Esophagus squamous epithelium (tissue), 5 donors: Measurements from ENCODE around the gene BIRC2. TPM values are rescaled to one million over a fixed set of nuclear protein-coding genes. Genes with fewer than 3 reads are reported as not detected.
A peak's percentile ranks its signal among the peaks of the same experiment; 100 is the strongest.

Source experiments
- DNase-seq: peaks from one replicate; lab custom pipeline; 2025; lab: John Stamatoyannopoulos, UW
- H3K27ac ChIP-seq, 4 donors: fragments of 200-600 bp; sonication (generic); one replicate each; pipeline ENCODE4 v1.5.1; 2016 to 2019; ENCODE audit warnings: mild to moderate bottlenecking in 1 of 4
- H3K27me3 ChIP-seq, 4 donors: fragments of 200-600 bp; sonication (generic); 1 replicate in 3 of 4; 2 replicates in 1 of 4; pipeline versions ENCODE4 v1.5.1 to v1.6.0; 2017 to 2021; ENCODE audit warnings: antibody characterized with exemption in 1 of 4
- H3K36me3 ChIP-seq, 3 donors: fragments of 200-600 bp; sonication (generic); one replicate each; pipeline ENCODE4 v1.5.1; 2016 to 2019
- H3K4me1 ChIP-seq, 3 donors: fragments of 200-600 bp; sonication (generic); one replicate each; pipeline ENCODE4 v1.5.1; 2017 to 2019
- H3K4me3 ChIP-seq, 4 donors: fragments of 200-600 bp; sonication (generic); 1 replicate in 3 of 4; 2 replicates in 1 of 4; pipeline ENCODE4 v1.5.1; 2016 to 2019; ENCODE audit warnings: mild to moderate bottlenecking in 2 of 4, moderate library complexity in 1 of 4
- H3K9me3 ChIP-seq, 3 donors: fragments of 200-600 bp; sonication (generic); one replicate each; pipeline ENCODE4 v1.5.1; 2016 to 2019
- CTCF ChIP-seq, 6 experiments: fragments of 450-650 bp in 4 of 6; fragments of 200-600 bp in 2 of 6; sonication (generic) in 2 of 6; IDR thresholded peaks; one replicate each; pipeline ENCODE4 v1.5.1; 2016 to 2019; ENCODE audit warnings: antibody characterized with exemption in 6 of 6, mild to moderate bottlenecking in 4 of 6, moderate library complexity in 4 of 6
- POLR2A ChIP-seq, 4 donors: fragments of 450-650 bp; IDR thresholded peaks; one replicate each; pipeline ENCODE4 v1.6.1; 2017; ENCODE audit warnings: antibody characterized with exemption in 4 of 4, mild to moderate bottlenecking in 4 of 4, moderate library complexity in 3 of 4
- WGBS, 2 donors: methylation state at CpG; one replicate each; pipeline ENCODE4 v1.1.5; 2018; 5-methylcytosine and 5-hydroxymethylcytosine counted together
- intact Hi-C: fragments of 100-400 bp; cut with DNase I; formaldehyde crosslinking; loops from one replicate; pipeline ENCODE4 v1.15.0; 2022
- total RNA-seq, 4 donors: library from RNA; depleted of rRNA; stranded (reverse); fragments of >200 nt; gene quantifications; one replicate each; pipeline ENCODE4 v1.1.0, GENCODE V29; 2016
- donor health status: DM: yes; HTN: yes; CAD: no.

BIRC2 gene
- total RNA-seq, 4 donors from 2014 or later = 18.9 to 38.7 (median 26.4) TPM

DNA sequence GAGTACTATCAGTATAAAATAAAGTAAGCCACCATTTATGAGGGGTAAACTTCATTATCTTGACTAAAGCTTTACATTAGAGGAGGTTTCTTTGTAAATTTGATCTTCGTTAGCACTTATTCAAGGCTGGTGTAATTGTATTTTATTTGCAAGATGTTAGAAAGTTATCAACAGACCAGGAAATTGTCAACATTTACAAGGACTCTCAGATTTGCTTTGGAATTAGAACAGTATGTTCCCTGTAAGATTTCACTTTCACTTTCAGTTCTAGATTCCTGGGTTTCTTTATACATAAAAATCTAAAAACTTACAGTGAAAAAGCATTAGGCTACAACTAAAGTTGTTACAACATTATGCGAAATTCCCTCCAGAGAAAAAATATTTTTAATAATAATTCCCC, 34.3 kb upstream of the BIRC2 start:
- no peak for DNase-seq
- Histone ChIP-seq H3K27ac (peak overlapping the region; percentile 80 to 84 (median 82)), H3K4me1 (peaks cover 4 to 48% (median 13%) of the 10 kb centered on the region in 3 donors), H3K36me3 (no peaks in the 10 kb centered on the region), H3K4me3 (peak overlapping the region in 3 of 4 donors; percentile 22 to 53 (median 27)), H3K9me3 (no peaks in the 10 kb centered on the region), H3K27me3 (no peaks in the 10 kb centered on the region)
- intact Hi-C loops = no loop called here
- WGBS, 2 donors = 19 to 22% methylated on average over 2 of the region's 2 CpGs
- TF ChIP-seq CTCF (IDR thresholded peaks at IDR 0.05) = no peak
- no peak for TF ChIP-seq POLR2A (IDR thresholded peaks at IDR 0.05)

DNA sequence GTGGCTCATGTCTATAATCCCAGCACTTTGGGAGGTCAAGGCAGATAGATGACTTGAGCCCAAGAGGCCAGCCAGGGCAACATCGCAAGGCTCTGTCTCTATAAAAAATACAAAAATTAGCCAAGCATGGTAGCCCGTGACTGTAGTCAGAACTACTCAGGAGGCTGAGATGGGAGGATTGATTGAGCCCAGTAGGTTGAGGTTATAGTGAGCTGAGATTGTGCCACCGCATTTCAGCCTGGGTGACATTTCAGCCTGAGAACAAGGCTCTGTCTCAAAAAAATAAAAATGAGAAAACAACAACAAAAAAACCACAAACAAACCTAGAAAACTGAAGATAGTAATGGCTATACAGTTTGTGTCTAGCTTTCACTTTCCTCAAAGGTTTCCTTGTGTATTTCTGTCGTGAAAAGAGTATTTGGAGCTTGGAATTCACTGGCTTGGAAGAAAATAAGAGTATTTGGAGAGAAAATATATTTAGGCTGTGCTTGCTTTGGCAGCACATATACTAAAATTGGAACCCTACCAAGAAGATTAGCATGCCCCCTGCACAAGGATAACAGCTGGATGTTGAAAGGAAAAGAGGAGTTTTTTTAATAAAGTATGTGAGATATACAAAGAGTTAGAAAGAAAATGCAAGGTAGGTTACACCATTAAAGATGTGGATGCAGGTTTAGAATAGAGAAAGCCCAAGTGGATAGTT, 33.6 kb upstream of the BIRC2 start:
- TF ChIP-seq CTCF (IDR thresholded peaks at IDR 0.05) (no peak), POLR2A (IDR thresholded peaks at IDR 0.05) (no peak)

GRCh38 chr11:102314784-102315183, 32.2 kb upstream of the BIRC2 start:
- DNase-seq = no peak
- H3K4me1 ChIP-seq = peaks cover 4 to 69% (median 31%) of the 10 kb centered on the region in 3 donors
- 67 to 69% methylated on average over 2 of the region's 2 CpGs for WGBS, 2 donors

More for the DNA sequence above, 33.6 kb upstream of the BIRC2 start:
- H3K27me3 ChIP-seq = no peaks in the 10 kb centered on the region
- WGBS, 2 donors = 31 to 48% methylated on average over 4 of the region's 4 CpGs
- H3K9me3 ChIP-seq = no peaks in the 10 kb centered on the region
- H3K36me3 ChIP-seq = no peaks in the 10 kb centered on the region
- peak overlapping the region; percentile 80 to 84 (median 82) for H3K27ac ChIP-seq
- H3K4me1 ChIP-seq = peaks cover 4 to 55% (median 20%) of the 10 kb centered on the region in 3 donors
- H3K4me3 ChIP-seq = peak overlapping the region in 3 of 4 donors; percentile 22 to 53 (median 27)
- intact Hi-C loops = no loop called here
- no peak for DNase-seq

DNA sequence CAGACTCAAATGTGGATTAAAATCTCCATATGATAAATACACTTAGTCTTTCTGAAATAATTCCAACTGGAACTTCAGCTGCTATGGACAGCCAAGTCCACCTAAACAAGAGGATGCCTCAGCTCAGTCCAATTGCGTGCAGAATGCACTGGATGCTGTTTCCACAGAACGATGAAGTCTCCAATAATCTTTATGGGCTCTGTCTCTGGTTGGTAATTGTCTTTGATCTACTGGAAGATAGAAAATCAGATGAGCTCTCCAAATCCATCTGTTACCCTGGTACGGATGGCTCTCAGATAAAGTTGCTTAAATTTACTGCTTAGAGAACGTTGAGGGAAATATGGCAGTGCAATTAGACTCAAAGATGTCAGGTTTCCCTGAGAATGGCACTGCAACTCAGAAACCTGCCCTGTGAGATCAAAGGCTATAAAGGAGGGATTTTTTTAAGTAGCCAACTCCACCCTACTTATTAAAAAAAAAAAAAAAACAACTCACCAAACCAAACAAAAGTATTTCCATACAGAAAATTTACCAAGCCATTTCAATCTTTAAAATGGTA, 30.6 kb upstream of the BIRC2 start:
- Histone ChIP-seq H3K27ac (peak overlapping the region; percentile 52 to 91 (median 84)), H3K27me3 (no peaks in the 10 kb centered on the region), H3K36me3 (no peaks in the 10 kb centered on the region), H3K9me3 (no peaks in the 10 kb centered on the region), H3K4me3 (peak overlapping the region in 1 of 4 donors; percentile 74), H3K4me1 (peaks cover 4 to 85% (median 31%) of the 10 kb centered on the region in 3 donors)
- WGBS, 2 donors = 48 to 52% methylated on average over 4 of the region's 4 CpGs
- DNase-seq = no peak
- intact Hi-C loops = no loop called here
- TF ChIP-seq CTCF (IDR thresholded peaks at IDR 0.05) = no peak
- TF ChIP-seq POLR2A (IDR thresholded peaks at IDR 0.05) = no peak

More at GRCh38 chr11:102314784-102315183, 32.2 kb upstream of the BIRC2 start:
- Histone ChIP-seq H3K9me3 (no peaks in the 10 kb centered on the region), H3K27me3 (no peaks in the 10 kb centered on the region), H3K27ac (peak overlapping the region in 3 of 4 donors; percentile 46 to 84 (median 84)), H3K4me3 (no peak overlapping the region), H3K36me3 (no peaks in the 10 kb centered on the region)
- TF ChIP-seq POLR2A (IDR thresholded peaks at IDR 0.05) = no peak
- no peak for TF ChIP-seq CTCF (IDR thresholded peaks at IDR 0.05)
- intact Hi-C loops = no loop called here
